Measurements from ENCODE around the gene KLHL30.

GRCh38 chr2:238149841-238150572, 11.5 kb downstream of the KLHL30 start:
- TF ChIP-seq CTCF (IDR thresholded peaks at IDR 0.05) (no peak), POLR2A (IDR thresholded peaks at IDR 0.05) (no peak)

All from esophagus squamous epithelium (tissue), 4 donors.